Measurements from ENCODE around the gene CTDSPL.
A peak's percentile ranks its signal among the peaks of the same experiment; 100 is the strongest.
"Not testable (repeated sequence)": the region's sequence is repeated elsewhere in the genome, so short reads cannot be mapped to it uniquely, and the experiment has no call there.

Gene CTDSPL

DNA sequence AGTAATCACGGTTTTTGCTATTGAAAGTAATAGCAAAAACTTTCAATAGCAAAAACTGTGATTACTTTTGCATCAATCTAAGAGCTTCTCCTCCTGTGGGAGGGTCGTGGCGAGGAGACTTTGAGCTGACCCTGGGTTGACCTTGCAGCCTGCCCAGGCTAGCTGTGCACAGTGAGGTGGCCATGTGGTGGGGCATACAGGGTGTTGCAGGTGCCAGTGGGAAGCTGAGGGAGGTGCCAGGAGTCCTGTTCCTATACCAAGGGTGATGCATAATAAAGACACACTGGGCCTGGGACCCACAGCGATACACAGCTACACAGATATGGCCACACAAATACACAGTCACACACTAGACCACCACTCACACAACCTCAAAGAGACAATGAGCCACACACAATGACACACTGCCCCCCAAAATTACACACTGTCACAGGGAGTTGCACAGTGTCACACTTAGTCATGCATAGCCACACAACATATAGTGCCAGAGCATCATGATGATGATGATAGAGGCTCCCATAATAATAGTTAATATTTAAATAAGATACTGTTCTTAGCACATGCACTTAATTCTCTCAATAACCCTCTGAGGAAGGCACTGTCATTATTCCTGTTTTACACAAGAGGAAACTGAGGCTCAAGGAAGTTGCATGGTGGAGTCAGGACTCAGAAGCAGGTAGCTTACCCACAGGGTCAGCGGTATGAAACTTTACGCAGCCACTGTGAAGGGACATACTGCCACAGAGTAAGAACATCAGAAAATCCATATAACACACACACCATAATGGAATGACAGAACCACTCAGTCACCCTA is 161.4 kb downstream of the CTDSPL start:
- DNase-seq, result peak; percentile 17

- no peak for DNase-seq
These were observed 165.2 kb downstream of the CTDSPL start for GRCh38 chr3:38026856-38027255.

DNA sequence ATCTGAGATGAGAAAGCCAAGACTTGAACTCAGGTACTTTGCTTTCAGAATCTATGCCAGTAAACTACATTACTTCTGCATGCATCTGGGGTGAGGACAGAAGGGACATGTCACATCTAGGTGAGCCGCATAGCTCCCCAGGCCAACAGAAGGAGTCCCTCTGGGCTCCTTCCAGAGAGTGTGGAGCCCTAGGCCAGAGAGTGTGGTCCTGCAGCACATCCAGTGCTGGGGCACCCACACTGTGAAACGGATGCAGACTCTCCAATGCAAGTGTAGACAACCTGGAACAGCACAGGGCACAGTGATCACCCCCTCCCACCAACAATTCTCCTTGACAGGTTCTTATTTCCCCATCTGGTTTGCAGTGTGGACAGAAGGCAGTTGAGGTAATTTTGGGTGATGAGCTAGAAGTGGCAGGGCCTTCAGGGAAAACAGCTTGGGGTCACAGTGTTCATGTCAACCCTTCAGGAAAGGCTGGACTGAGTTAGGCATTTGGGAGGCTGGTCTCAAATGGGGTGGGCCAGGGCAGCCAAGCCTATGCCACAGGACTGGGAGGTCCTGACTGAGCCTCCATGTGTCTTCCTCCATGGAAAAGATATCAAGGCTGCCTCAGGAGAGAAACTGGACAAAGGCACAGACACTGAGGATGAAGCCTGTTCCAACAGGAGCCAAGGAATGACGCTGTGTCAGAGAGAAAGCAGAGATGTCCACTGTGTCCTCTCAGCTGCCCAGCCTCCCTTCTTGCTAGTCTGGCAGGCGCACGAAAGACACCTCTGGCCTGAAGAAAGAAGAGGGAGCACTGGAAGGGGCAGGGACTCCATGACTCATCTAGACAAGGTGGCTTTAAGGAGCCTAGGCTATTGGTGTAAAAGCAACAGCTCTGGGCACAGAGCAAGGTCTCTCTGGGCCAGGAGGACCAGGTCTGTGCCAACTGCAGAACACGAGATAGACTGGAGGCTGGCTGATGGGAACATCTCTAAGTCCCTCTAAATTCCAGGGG is 166.1 kb downstream of the CTDSPL start:
- no peak for DNase-seq

GRCh38 chr3:38028621-38029361 is 167.1 kb downstream of the CTDSPL start:
- DNase-seq, result no peak

DNA sequence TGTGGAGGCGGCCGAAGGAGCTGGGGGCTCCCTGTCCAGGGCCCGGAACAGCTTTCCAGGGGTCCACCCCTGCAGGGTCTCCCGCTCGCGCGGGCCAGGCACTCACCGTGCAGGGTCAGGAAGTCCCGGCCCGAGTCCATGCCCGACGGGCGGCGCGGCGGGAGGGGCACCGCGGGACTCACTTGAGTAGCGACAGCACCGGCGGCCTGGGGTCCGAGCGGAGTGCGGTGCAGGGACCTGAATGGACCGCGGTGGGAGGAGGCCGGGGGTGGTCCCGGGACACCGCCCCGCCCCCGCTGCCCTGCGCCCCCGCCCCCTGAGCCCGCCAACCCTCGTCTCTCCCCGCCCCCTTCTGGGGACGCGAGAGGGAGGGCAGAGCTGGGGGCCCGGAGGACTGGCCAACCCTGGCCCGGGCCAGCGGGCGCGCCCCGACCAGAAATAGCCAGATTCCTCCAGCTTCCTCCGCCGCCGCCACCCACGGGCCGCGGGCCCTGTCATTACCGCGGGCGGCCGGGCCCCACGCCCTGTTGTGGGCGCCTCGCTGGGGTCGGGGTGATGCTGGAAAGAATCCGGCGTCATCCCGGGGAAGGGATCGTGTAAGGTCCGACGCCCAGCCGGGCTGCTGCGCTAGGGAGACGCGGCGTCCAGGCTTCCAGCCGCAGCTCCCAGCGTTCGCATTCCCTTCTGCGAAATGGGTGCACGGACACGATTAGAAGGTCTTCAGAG is 167.9 kb downstream of the CTDSPL start, which contains the start of gene PLCD1:
PLCD1 (minus strand) TSS at position 243 of the 726 bp plus-strand sequence; CDS start at position 140, 103 bp downstream.
- DNase-seq, result peak; percentile 59

- DNase-seq, result no peak
These were observed 168.7 kb downstream of the CTDSPL start for GRCh38 chr3:38030126-38031021.

DNA sequence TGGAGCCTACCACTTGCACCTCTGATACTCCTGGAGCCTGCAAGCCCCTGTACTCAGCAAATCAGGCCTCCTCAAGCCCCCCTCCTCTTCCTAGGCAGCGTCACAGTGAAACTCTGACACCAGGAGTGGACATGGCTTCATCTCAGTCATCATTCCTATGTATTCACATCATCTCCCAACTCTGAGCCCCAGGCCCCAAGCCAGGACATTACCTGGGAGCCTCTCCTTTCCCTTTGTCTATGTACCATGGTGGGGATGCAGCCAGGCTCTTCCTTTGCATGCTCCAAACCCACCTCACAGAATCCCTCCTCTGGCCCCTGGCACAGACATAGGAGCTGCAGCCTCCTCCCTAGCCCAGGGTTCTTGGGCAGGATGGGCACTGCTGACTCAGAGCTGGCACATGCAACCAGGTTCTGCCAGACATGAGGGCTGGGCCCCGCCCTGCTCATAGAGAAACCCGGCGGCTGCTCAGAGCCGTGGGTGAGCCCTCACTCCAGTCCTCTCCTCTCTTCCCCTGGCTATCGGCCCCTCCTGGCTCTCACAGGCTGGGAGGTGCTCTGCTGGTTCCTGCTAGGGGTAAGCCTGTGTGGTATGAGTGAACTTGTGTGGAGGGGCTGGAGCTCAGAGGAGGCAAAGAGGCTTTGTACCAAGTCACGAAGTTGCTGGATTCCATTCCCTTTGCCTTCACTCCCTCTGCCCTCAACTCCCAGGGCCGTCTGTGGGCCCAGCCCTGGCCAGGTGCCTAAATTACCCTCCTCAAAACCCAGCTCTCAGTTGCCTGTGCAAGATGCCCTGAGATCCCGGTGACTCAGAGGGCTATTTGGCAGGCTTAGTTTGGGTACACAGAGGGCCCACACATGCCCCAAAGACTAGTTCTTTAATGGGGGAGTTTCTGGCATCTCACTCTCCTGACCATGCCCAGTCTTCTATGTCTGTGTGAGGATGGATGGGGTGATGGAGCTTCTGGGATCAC is 169.6 kb downstream of the CTDSPL start:
- DNase-seq, result peak; percentile 63

- no peak for DNase-seq
These were observed 170.7 kb downstream of the CTDSPL start for GRCh38 chr3:38032328-38032865.

DNA sequence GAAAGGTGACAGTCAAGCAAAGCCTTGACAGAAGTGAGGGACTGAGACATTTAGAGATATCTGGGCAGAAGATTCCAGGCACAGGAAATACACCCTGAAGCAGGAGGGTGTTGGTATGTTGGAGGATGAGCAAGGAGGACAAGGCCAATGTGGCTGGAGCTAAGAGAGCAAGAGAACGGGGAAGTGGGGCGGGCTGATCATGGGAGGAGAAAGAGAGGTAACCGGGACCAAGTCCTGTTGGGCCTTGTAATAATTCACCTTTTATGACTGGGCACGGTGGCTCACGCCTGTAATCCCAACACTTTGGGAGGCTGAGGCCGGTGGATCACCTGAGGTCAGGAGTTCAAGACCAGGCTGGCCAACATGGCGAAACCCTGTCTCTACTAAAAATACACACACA is 171.9 kb downstream of the CTDSPL start:
- DNase-seq, result not testable (repeated sequence)

Data from activated T-cell treated with anti-CD3 and anti-CD28 coated beads, Interleukin-2, amount 50 U/mL, for 1 hour (primary cell).